Spleen (tissue), 7 donors: Measurements from ENCODE around the gene CACNG7.

Source experiments
- POLR2A ChIP-seq, 3 donors: fragments of 450-650 bp; IDR thresholded peaks; one replicate each; pipeline ENCODE4 v1.5.1; 2017; ENCODE audit warnings: antibody characterized with exemption in 3 of 3, mild to moderate bottlenecking in 1 of 3
- POLR2AphosphoS5 ChIP-seq, 3 donors: sonication (generic); formaldehyde crosslinking; IDR thresholded peaks; one replicate each; pipeline ENCODE4 v1.5.1; 2017; ENCODE audit warnings: antibody characterized with exemption in 3 of 3
- TF ChIP-seq, protein P1 (sequence below), 11 experiments: fragments of 200-600 bp in 7 of 11; fragments of 450-650 bp in 4 of 11; sonication (generic) in 4 of 11; IDR thresholded peaks in 8 of 11; conservative IDR thresholded peaks in 3 of 11; 1 replicate in 7 of 11; 2 replicates in 4 of 11; pipeline versions ENCODE4 v1.4.0 to v1.8.0; 2016 to 2021; ENCODE audit warnings: antibody characterized with exemption in 11 of 11, inconsistent platforms in 4 of 11, mild to moderate bottlenecking in 1 of 11
- donor health status: DM: no; HTN: no; CAD: no; lungs with moderate emphysema.
- donor health status: DM: no; HTN: no; CAD: no.
- donor health status: DM: no; HTN: no; CAD: no.

- TF ChIP-seq POLR2A (IDR thresholded peaks at IDR 0.05) (no peak), POLR2AphosphoS5 (IDR thresholded peaks at IDR 0.05) (no peak)
- TF ChIP-seq, protein P1, sequence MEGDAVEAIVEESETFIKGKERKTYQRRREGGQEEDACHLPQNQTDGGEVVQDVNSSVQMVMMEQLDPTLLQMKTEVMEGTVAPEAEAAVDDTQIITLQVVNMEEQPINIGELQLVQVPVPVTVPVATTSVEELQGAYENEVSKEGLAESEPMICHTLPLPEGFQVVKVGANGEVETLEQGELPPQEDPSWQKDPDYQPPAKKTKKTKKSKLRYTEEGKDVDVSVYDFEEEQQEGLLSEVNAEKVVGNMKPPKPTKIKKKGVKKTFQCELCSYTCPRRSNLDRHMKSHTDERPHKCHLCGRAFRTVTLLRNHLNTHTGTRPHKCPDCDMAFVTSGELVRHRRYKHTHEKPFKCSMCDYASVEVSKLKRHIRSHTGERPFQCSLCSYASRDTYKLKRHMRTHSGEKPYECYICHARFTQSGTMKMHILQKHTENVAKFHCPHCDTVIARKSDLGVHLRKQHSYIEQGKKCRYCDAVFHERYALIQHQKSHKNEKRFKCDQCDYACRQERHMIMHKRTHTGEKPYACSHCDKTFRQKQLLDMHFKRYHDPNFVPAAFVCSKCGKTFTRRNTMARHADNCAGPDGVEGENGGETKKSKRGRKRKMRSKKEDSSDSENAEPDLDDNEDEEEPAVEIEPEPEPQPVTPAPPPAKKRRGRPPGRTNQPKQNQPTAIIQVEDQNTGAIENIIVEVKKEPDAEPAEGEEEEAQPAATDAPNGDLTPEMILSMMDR (IDR thresholded peaks at IDR 0.05 in 8 of 11, conservative IDR thresholded peaks at IDR 0.05 in 3 of 11): no peak
Measured at GRCh38 chr19:53908935-53909415, at the start of gene CACNG7.
